Measurements from ENCODE around the gene TH.

- TF ChIP-seq ATF7 (IDR thresholded peaks at IDR 0.05) (no peak), NFIC (IDR thresholded peaks at IDR 0.05) (no peak), POLR2A (conservative IDR thresholded peaks at IDR 0.05) (no peak), CTCF (IDR thresholded peaks at IDR 0.05 in 2 of 3, conservative IDR thresholded peaks at IDR 0.05 in 1 of 3; ENCODE audit: insufficient read depth in 2 of 3, low read depth in 1 of 3, low read length in 3 of 3) (no peak), SMARCC2 (IDR thresholded peaks at IDR 0.05; ENCODE audit: low read depth) (no peak), MITF (IDR thresholded peaks at IDR 0.05) (no peak), ZFP1 (CRISPR knock-in tag; IDR thresholded peaks at IDR 0.05) (no peak), REST (IDR thresholded peaks at IDR 0.05; ENCODE audit: borderline replicate concordance) (no peak), REST (CRISPR knock-in tag; IDR thresholded peaks at IDR 0.05; ENCODE audit: low read depth) (no peak), MYNN (IDR thresholded peaks at IDR 0.05) (no peak), MYNN (CRISPR knock-in tag; IDR thresholded peaks at IDR 0.05) (no peak), POLR3A (IDR thresholded peaks at IDR 0.05; ENCODE audit: borderline replicate concordance, extremely low read depth, insufficient read depth, insufficient read length) (no peak), PTBP1 (IDR thresholded peaks at IDR 0.05; ENCODE audit: low read depth, low read length) (no peak), ZNF3 (CRISPR knock-in tag; IDR thresholded peaks at IDR 0.05) (no peak), NR2F6 (CRISPR knock-in tag; IDR thresholded peaks at IDR 0.05) (no peak), U2AF1 (optimal IDR thresholded peaks at IDR 0.05; ENCODE audit: low read depth, low read length) (no peak)
Measured at GRCh38 chr11:2200536-2200935, 28.9 kb upstream of the TH start.

Measured in K562 (cell line).